Stomach (tissue), 4 donors: ENCODE data around the gene THSD4.

Experiments used
- CTCF ChIP-seq, 7 experiments: fragments of 450-650 bp in 4 of 7; fragments of 200-600 bp in 3 of 7; sonication (generic) in 3 of 7; IDR thresholded peaks; one replicate each; pipeline ENCODE4 v1.5.1; 2016 to 2019; ENCODE audit warnings: antibody characterized with exemption in 7 of 7, control low read depth in 2 of 7, mild to moderate bottlenecking in 1 of 7
- EP300 ChIP-seq: sonication (generic); formaldehyde crosslinking; IDR thresholded peaks from one replicate; pipeline ENCODE4 v1.6.1; 2017; ENCODE audit warnings: antibody characterized with exemption
- POLR2A ChIP-seq, 4 donors: fragments of 450-650 bp; IDR thresholded peaks; one replicate each; pipeline ENCODE4 v1.6.1; 2016; ENCODE audit warnings: antibody characterized with exemption in 4 of 4, control low read depth in 2 of 4, mild to moderate bottlenecking in 1 of 4, moderate library complexity in 1 of 4
- POLR2AphosphoS5 ChIP-seq, 3 donors: sonication (generic); formaldehyde crosslinking; IDR thresholded peaks; one replicate each; pipeline ENCODE4 v1.6.1; 2016; ENCODE audit warnings: antibody characterized with exemption in 3 of 3

GRCh38 chr15:71495398-71495780, 380.1 kb downstream of the THSD4 start:
- TF ChIP-seq POLR2AphosphoS5 (IDR thresholded peaks at IDR 0.05) = no peak
- TF ChIP-seq CTCF (IDR thresholded peaks at IDR 0.05) = no peak
- TF ChIP-seq POLR2A (IDR thresholded peaks at IDR 0.05) = no peak
- no peak for TF ChIP-seq EP300
